Smooth muscle cell (in vitro differentiated cells): Measurements from ENCODE around the gene PRC1. TPM values are rescaled to one million over a fixed set of nuclear protein-coding genes. Genes with fewer than 3 reads are reported as not detected.
A peak's percentile ranks its signal among the peaks of the same experiment; 100 is the strongest.

Experiments used
- DNase-seq: peaks from one replicate; lab custom pipeline; 2025; ENCODE audit not compliant: unreplicated experiment; lab: John Stamatoyannopoulos, UW
- H2AFZ ChIP-seq: fragments of 200-600 bp; sonication (generic); 2 replicates; pipeline ENCODE4 v1.6.0; 2016; ENCODE audit warnings: antibody characterized with exemption, low read depth, mild to moderate bottlenecking
- H3F3A ChIP-seq: fragments of 200-600 bp; sonication (generic); 2 replicates; pipeline ENCODE4 v1.6.0; 2017; ENCODE audit warnings: antibody characterized with exemption, low read depth
- H3K27ac ChIP-seq: fragments of 200-600 bp; sonication (generic); 2 replicates; pipeline ENCODE4 v1.5.1; 2016; ENCODE audit warnings: low read depth, mild to moderate bottlenecking
- H3K27me3 ChIP-seq: fragments of 200-600 bp; sonication (generic); 2 replicates; pipeline ENCODE4 v1.6.1; 2016; ENCODE audit warnings: low read depth, mild to moderate bottlenecking
- H3K36me3 ChIP-seq: fragments of 200-600 bp; sonication (generic); 2 replicates; pipeline ENCODE4 v1.5.1; 2016; ENCODE audit warnings: low read depth
- H3K4me1 ChIP-seq: fragments of 200-600 bp; sonication (generic); 2 replicates; pipeline ENCODE4 v1.5.1; 2016; ENCODE audit warnings: low read depth
- H3K4me2 ChIP-seq: fragments of 200-600 bp; sonication (generic); 2 replicates; pipeline ENCODE4 v1.6.0; 2016; ENCODE audit warnings: mild to moderate bottlenecking
- H3K4me3 ChIP-seq: fragments of 200-600 bp; sonication (generic); 2 replicates; pipeline ENCODE4 v1.5.1; 2016; ENCODE audit warnings: mild to moderate bottlenecking
- H3K79me2 ChIP-seq: fragments of 200-600 bp; sonication (generic); 2 replicates; pipeline ENCODE4 v1.6.0; 2016; ENCODE audit warnings: low read depth, mild to moderate bottlenecking
- H3K9ac ChIP-seq: fragments of 200-600 bp; sonication (generic); 2 replicates; pipeline ENCODE4 v1.6.0; 2016; ENCODE audit warnings: low read depth
- H3K9me3 ChIP-seq: fragments of 200-600 bp; sonication (generic); replicated peaks from 2 replicates; pipeline ENCODE4 v1.5.1; 2016; ENCODE audit warnings: low read depth
- H4K20me1 ChIP-seq: fragments of 200-600 bp; sonication (generic); 2 replicates; pipeline ENCODE4 v1.6.0; 2016; ENCODE audit warnings: low read depth
- WGBS: methylation state at CpG from one replicate; pipeline ENCODE4 v1.1.7; 2016; ENCODE audit warnings: low lambda C conversion rate; 5-methylcytosine and 5-hydroxymethylcytosine counted together
- polyA plus RNA-seq: library from polyadenylated mRNA; unstranded; fragments of >200 nt; fragmentation: Nextera tagmentation; extraction: Ambion mirVana; gene quantifications from 2 replicates; pipeline ENCODE4 v1.2.1, GENCODE V29; 2016
- total RNA-seq: library from RNA; depleted of rRNA; stranded (reverse); fragments of >200 nt; gene quantifications from 2 replicates; pipeline ENCODE4 v1.2.3, GENCODE V29; 2014
- TF ChIP-seq, protein P1 (sequence below): fragments of 200-600 bp; sonication (generic); IDR thresholded peaks from 2 replicates; pipeline ENCODE4 v1.5.1; 2017; ENCODE audit warnings: borderline replicate concordance, mild to moderate bottlenecking, antibody characterized with exemption; ENCODE audit not compliant: insufficient read depth, poor library complexity, severe bottlenecking

PRC1 gene
- total and polyA plus RNA-seq, 2 experiments from 2014 or later: 20.4 to 32.3 TPM

DNA sequence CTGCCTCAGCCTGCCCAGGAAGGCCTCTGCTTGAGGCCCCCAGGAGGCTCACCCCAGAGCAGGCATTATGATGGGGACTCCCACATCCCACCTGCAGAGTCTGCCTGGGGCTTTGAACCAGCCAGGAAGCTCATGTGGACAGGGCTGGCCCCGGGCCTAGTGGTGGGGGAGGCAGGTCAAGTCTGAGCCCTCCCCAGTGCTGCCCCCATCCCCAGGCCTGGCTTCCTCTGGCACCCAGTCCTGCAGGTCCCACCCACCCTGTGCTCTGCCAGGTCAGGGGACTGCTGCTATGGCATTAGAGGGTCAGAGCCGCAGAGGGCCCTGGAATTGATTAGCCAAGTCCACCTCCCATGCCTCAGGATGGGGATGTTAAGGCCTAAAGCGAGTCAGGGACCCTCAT is 45.7 kb upstream of the PRC1 start:
- H3K27me3 ChIP-seq: peaks cover 19% of the 10 kb centered on the region
- H3K27ac ChIP-seq: no peak overlapping the region
- H3F3A ChIP-seq: no peaks in the 10 kb centered on the region
- WGBS: 87% methylated on average over 3 of the region's 3 CpGs
- no peaks in the 10 kb centered on the region for H3K4me1 ChIP-seq
- no peak overlapping the region for H3K9ac ChIP-seq
- no peaks in the 10 kb centered on the region for H3K36me3 ChIP-seq
- no peak overlapping the region for H3K4me3 ChIP-seq
- TF ChIP-seq, protein P1, sequence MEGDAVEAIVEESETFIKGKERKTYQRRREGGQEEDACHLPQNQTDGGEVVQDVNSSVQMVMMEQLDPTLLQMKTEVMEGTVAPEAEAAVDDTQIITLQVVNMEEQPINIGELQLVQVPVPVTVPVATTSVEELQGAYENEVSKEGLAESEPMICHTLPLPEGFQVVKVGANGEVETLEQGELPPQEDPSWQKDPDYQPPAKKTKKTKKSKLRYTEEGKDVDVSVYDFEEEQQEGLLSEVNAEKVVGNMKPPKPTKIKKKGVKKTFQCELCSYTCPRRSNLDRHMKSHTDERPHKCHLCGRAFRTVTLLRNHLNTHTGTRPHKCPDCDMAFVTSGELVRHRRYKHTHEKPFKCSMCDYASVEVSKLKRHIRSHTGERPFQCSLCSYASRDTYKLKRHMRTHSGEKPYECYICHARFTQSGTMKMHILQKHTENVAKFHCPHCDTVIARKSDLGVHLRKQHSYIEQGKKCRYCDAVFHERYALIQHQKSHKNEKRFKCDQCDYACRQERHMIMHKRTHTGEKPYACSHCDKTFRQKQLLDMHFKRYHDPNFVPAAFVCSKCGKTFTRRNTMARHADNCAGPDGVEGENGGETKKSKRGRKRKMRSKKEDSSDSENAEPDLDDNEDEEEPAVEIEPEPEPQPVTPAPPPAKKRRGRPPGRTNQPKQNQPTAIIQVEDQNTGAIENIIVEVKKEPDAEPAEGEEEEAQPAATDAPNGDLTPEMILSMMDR: no peak
- no peaks in the 10 kb centered on the region for H3K9me3 ChIP-seq
- H4K20me1 ChIP-seq: no peaks in the 10 kb centered on the region
- H2AFZ ChIP-seq: no peak overlapping the region
- DNase-seq: no peak
- no peak overlapping the region for H3K4me2 ChIP-seq
- H3K79me2 ChIP-seq: no peaks in the 10 kb centered on the region

DNA sequence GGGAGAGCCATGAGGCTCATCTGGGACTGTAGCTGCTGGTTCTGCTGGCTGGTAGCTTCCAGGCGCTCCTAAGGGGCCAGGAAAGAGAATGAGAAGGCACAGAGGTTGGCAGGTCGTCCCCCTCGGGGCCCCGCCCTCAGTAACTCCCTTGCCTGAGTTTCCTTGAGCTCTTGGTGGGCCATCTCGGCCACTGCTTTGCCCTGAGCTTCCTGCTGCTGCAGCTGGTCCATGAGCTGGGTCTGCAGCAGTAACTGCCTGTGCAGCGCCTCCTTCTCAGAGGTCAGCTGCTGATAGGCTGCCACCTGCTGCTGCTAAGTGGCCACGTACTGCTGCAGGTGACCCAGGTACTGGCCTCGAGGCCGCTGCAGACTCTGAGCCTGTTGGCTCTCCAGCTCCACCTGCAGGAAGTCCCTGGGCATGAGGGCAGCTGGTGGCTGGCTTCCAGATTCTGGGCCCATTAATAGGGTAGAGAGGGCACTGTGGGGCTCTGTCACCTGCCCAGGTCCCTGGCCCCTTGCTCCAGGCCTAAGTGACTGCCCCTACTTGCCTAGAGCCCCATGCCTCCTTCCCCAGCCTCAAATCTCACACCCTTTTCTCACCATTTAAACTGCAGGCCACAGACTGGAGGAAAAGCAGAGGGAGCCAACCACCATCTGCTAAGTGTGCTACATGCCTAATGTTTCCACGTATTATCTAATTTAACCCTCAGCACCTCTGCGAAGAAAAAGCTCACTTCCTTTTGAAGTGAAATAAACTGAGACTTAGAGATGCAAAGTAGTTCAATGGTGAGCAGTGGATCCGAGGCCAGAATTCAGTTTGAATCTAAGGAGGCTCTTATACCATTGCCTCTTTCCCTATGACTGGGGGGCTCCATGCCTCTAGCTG is 38.8 kb upstream of the PRC1 start:
- no peak for DNase-seq
- H3K36me3 ChIP-seq: no peaks in the 10 kb centered on the region
- H3K9me3 ChIP-seq: no peaks in the 10 kb centered on the region
- no peak overlapping the region for H3K4me2 ChIP-seq
- H3K27me3 ChIP-seq: peaks cover 21% of the 10 kb centered on the region
- TF ChIP-seq, protein P1: peak; percentile 50
- H3K9ac ChIP-seq: no peak overlapping the region
- H2AFZ ChIP-seq: no peak overlapping the region
- no peaks in the 10 kb centered on the region for H3F3A ChIP-seq
- no peak overlapping the region for H3K4me3 ChIP-seq
- no peaks in the 10 kb centered on the region for H4K20me1 ChIP-seq
- 41% methylated on average over 12 of the region's 12 CpGs for WGBS
- no peak overlapping the region for H3K27ac ChIP-seq
- H3K79me2 ChIP-seq: no peaks in the 10 kb centered on the region
- no peaks in the 10 kb centered on the region for H3K4me1 ChIP-seq

GRCh38 chr15:91031796-91032195 is 37.5 kb upstream of the PRC1 start:
- Histone ChIP-seq H2AFZ (no peak overlapping the region), H3K9me3 (no peaks in the 10 kb centered on the region), H3K27ac (no peak overlapping the region), H3K79me2 (no peaks in the 10 kb centered on the region), H3K4me3 (no peak overlapping the region), H4K20me1 (no peaks in the 10 kb centered on the region), H3K4me2 (no peak overlapping the region), H3K27me3 (peaks cover 17% of the 10 kb centered on the region), H3K36me3 (no peaks in the 10 kb centered on the region), H3F3A (no peaks in the 10 kb centered on the region), H3K9ac (no peak overlapping the region), H3K4me1 (no peaks in the 10 kb centered on the region)
- WGBS: 90% methylated on average over 10 of the region's 10 CpGs
- TF ChIP-seq, protein P1: no peak
- DNase-seq: no peak

GRCh38 chr15:91027677-91028076 is 33.3 kb upstream of the PRC1 start:
- Histone ChIP-seq H3K9ac (no peak overlapping the region), H3K4me2 (no peak overlapping the region), H3K27me3 (no peaks in the 10 kb centered on the region), H3K27ac (no peak overlapping the region), H3K4me3 (no peak overlapping the region), H2AFZ (no peak overlapping the region), H3K9me3 (no peaks in the 10 kb centered on the region), H3K79me2 (no peaks in the 10 kb centered on the region), H3F3A (no peaks in the 10 kb centered on the region), H4K20me1 (no peaks in the 10 kb centered on the region), H3K4me1 (no peaks in the 10 kb centered on the region), H3K36me3 (no peaks in the 10 kb centered on the region)
- WGBS: 75% methylated on average over 1 of the region's 1 CpG
- no peak for DNase-seq
- TF ChIP-seq, protein P1: no peak
